Right forelimb (tissue), 1 donor: Measurements from ENCODE around the gene AP4S1.
"Not testable (repeated sequence)": the region's sequence is repeated elsewhere in the genome, so short reads cannot be mapped to it uniquely, and the experiment has no call there.

Experiments used
- DNase-seq: peaks from one replicate; pipeline ENCODE4 v3.0.0-alpha.2; 2018

The AP4S1 gene

DNA sequence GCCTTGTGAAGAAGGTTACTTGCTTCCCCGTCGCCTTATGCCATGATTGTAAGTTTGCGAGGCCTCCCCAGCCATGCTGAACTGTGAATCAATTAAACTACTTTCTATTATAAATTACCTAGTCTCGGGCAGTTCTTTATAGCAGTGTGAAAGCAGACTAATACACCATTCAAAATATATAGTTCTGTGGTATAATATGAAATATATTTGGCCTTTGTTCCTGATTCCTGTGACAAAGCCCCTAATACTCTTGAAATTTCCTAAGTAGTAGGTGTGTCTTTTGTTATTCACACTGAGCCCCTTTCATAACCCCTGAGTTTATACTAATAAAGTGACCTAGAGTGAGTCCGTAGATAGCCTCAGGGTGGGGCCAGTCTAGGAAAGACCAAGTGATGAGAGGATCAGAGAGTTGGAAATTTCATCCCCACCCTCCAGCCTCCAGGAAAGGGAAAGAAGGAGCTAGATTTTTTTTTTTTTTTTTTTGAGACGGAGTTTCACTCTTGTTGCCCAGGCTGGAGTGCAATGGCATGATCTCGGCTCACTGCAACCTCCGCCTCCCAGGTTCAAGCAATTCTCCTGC is 20.1 kb downstream of the AP4S1 start:
- DNase-seq, result no peak

DNA sequence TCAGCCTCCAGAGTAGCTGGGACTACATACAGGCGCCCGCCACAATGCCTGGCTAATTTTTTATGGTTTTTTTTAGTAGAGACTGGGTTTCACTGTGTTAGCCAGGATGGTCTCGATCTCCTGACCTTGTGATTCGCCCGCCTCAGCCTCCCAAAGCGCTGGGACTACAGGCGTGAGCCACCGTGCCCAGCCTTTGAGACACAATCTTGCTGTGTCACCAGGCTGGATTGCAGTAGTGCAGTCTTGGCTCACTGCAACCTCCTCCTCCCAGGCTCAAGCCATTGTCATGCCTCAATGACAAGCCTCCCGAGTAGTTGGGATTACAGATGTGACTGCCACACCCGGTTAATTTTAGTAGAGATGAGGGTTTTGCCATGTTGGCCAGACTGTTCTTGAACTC is 22.1 kb downstream of the AP4S1 start:
- no peak for DNase-seq

DNA sequence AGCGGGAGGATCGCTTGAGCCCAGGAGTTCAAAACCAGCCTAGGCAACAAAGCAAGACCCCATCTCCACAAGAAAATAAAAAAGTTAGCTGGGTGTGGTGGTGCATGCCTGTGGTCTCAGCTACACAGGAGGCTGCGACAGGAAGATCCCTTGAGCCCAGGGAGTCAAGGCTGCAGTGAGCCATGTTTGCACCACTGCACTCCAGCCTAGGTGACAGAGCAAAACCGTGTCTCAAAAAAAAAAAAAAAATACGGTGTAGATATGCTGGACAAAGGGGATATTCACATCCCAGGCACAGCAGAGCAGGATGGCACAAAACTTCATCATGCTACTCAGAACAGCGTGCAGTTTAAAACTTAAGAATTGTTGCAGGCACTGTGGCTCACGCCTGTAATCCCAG is 25.6 kb downstream of the AP4S1 start:
- no peak for DNase-seq

DNA sequence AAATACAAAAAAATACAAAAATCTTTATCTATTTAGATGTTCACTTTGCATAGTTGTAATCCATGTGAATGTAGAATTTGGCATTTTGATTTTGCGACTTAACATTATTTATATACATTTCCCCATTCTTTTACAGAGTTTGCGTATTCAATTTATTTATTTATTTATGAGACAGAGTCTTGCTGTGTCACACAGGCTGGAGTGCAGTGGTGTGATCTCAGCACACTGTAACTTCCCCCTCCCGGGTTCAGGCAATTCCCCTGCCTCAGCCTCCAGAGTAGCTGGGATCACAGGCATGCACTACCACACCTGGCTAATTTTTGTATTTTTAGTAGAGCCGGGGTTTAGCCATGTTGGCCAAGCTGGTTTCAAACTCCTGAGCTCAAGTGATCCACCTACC is 26.1 kb downstream of the AP4S1 start:
- DNase-seq, result no peak

DNA sequence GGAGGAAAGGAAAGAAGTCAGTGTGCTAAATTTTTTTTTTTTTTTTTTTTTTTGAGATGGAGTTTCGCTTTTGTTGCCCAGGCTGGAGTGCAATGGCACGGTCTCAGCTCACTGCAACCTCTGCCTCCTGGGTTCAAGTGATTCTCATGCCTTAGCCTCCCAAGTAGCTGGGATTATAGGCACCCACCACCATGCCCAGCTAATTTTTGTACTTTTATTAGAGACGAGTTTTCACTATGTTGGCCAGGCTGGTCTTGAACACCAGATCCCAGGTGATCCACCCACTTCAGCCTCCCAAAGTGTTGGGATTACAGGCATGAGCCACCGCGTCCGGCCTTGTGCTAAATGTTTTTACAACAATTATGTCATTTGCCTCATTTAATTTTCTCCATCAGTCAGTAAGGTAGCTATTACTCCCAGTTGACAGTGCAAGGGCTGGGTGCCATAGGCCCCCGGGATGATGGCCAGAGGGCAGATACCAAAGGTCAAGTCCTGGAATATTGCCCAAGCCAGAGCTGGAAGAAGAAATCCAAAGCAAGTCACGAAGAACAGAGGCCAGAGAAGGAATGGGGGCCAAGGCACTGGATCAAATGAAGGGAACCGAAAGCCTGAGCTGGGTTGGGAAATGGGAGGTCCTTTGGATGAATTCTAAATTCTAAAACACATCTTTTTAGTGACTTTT is 27.6 kb downstream of the AP4S1 start:
- not testable (repeated sequence) for DNase-seq

DNA sequence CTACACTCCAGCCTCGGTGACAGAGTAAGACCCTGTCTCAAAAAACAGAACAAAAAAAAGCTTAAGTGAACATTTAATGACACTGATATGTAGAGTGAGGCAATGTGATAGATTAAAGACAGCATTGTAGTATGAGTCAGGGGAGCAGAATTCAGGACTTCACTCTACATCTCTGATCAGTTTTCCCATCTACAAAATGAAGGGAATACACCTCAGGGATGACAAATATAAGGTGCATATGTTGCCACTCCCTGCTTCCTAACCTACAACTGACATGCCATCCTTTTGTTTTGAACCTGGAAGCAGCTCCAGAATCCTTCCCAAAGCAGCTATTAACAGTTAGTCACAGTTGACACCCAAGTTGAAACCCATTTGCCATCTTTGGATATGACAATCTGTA is 31.6 kb downstream of the AP4S1 start:
- no peak for DNase-seq

DNA sequence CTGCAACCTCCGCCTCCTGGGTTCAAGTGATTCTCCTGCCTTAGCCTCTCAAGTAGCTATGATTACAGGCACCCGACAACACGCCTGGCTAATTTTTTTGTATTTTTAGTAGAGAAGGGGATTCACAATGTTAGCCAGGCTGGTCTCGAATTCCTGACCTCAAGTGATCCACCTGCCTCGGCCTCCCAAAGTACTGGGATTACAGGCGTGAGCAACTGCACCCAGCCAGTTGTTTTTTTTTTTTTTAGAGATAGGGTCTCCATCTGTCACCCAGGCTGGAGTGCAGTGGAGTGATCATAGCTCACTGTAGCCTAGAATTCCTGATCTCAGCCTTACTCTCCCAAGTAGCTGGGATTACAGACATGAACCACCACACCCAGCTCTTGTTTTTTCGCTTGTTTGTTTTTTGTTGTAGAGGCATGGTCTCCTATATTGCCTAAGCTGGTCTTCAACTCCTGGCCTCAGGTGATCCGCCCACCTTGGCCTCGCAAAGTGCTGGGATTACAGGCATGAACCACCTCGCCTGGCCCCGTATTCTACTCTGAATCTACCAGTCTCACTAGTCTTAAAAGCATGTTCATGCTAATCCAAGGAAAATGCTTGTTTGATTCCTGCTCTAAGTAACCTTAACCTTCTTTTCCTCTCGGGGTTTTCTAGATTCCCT is 32.4 kb downstream of the AP4S1 start:
- no peak for DNase-seq

DNA sequence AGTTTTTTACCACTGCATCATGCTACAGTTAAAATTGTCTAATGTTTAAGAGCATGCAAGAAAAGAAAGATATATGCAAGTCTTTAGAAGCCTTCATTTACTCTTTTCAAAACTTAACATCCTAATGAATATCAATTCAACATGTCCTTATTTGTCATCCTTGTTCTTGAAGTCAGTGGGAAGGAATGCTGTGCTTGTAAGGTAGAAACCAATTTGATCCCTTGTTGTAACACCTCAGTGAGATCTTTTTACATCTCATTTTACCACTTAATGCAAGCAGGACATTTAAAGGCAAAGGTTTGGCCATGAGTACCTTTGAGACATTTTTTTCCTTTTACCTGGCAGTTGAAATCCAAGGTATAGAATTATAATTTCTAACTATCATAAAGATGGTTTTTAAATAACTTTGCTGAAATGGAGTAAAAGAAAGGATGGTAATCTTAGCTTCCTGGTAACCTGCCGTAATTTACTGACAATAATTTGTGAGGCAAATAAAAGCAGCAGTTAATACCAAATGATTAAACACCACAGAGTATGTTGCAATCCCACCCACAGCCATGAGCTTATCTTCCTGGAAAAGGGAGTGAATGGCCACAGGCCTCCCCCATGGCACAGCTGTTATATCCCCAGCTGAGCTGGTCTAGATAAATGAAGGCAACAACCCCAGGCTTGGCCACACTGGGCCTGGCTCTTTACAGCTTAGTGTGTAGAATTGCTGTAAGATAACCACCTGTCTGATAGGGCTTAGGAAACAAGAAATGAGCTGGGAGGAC is 33.9 kb downstream of the AP4S1 start:
- no peak for DNase-seq

DNA sequence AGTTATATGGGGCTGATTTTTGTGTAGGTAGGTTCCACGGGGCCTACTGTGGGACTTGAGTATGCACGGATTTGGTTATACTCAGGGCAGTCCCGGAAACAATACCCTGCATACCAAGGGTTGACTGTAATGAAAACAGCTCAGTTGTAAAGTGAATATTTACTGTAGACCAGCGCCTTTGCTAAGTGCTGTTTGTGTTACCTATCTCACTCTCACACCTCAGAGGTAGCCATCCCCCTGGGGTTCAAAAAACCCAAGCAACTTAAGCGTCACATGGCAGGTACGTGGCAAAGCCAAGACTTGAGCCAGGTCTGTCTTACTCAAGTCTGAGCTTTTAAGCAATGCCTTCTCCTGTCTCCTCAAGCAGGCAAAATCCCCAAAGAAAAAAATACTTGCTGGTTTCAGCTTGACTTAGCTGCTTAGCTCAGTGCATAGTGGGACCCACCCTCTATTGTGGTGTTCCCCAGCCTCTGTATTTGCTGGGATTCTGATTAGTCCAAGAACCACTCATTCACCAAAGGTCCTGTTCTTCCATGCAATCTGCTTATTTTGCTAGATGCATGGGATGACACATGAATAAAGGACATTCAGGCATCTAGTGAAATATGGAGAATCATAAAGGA is 34.9 kb downstream of the AP4S1 start:
- DNase-seq, result no peak

DNA sequence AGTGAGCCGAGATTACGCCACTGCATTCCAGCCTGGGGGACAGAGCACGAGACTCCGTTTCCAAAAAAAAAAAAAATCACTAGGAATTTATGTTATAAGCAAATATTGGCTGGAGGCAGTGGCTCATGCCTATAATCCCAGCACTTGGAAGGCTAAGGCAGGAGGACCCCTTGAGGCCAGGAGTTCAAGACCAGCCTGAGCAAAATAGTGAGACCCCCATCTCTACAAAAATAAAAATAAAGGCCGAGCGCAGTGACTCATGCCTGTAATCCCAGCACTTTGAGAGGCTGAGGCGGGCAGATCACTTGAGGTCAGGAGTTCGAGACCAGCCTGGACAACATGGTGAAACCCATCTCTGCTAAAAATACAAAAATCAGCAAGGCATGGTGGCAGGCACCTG is 37.5 kb downstream of the AP4S1 start:
- DNase-seq, result not testable (repeated sequence)

DNA sequence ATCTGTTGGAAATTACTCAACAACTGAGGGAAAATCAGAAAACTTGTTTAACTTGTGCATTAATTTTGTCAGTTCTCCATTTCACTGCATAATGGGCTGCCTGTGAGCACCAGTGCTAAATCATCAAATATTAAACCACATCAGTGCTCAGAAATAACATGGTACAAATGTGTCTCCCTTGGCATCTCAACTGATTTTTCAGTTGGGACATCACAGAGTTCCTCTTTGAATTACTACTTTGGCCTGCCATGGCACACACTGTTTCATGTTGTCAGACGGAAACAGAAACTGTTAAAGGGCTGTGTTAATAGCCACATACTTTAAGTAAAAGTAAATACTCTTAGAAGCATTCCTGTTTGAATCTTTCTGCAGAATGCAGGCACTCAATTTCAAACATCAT is 42.8 kb downstream of the AP4S1 start:
- no peak for DNase-seq

DNA sequence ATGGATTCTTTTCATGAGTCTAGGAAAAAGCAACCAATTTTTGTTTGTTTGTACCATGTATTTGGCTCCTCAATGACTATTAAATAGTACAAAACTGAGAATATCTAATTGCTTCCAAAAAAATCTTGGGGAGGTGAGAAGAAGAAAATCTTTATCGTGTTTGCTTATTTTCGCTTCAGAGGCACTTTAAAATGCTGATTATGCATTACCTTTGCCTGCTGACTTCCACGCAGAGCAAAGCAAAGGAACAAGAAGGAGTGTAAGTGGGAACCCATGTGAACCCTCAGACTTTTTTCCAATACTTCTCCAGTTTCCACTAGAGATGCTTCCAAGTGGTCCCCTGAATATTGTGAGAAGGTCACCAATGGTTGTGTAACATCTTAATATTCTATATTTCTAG is 43.9 kb downstream of the AP4S1 start:
- no peak for DNase-seq

DNA sequence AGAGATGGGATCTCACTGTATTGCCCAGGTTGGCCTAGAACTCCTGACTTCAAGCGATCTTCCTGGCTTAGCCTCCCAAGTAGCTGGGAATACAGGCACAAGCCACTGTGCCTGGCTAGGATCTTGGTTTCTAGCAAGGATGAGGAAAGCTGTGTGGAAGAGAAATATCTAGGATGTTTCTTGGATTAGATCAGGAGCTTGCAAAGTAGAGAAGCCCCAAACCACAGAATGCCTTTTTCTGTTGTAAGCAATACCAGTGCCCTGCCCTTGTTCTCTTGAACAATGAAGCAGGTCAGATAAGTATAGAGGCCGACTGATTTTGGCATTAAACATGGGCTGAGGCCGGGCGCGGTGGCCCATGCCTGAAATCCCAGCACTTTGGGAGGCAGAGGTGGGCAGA is 45.0 kb downstream of the AP4S1 start:
- no peak for DNase-seq

DNA sequence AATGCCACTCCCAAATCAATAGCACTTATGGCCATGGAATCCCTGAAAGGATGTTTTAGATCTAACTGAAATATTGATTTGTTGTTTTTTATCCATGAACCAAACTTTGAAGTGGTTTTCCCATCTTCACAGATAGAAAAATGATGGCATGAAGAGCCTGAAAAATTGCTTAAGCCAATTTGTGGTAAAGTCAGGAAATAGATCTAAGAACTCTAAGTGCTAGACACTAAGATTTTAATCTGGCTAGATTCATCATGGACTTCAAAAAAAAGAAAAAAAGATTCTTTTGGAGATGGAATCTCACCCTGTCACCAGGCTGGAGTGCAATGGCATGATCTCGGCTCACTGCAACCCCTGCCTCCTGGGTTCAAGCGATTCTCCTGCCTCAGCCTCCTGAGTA is 45.7 kb downstream of the AP4S1 start:
- no peak for DNase-seq

DNA sequence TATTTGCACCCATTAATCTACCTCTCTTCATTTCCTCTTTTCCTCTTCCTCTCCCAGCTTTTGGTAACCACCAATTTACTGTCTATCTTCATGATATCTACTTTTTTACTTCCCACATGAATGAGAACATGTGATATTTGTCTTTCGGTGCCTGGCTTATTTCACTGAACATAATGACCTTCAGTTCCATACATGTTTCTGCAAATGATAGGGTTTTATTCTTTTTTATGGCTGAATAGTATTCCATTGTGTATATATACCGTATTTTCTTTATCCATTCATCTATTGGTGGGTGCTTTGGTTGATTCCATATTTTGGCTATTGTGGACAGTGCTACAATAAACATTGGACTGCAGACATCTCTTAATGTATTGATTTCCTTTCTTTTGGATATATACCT is 49.7 kb downstream of the AP4S1 start:
- DNase-seq, result no peak

DNA sequence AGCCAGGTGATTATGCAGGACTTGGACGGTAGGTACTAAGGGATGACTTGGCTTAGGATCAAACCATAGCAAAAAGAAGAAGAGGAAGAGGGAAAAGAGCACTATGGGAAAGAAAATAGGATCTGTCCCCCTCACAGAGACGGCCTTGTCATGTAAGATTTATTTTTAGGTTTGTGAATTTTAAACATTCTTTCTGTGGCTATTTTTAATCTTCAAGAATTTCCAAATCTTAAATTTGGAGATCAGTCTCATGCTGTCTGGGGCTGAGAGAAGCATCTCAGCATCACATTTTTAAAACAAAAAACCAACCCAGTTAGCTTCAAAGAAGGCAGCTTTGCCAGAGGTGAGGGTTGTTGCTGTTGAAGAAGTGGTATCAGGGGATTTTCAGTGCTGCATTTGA is 53.3 kb downstream of the AP4S1 start:
- no peak for DNase-seq

DNA sequence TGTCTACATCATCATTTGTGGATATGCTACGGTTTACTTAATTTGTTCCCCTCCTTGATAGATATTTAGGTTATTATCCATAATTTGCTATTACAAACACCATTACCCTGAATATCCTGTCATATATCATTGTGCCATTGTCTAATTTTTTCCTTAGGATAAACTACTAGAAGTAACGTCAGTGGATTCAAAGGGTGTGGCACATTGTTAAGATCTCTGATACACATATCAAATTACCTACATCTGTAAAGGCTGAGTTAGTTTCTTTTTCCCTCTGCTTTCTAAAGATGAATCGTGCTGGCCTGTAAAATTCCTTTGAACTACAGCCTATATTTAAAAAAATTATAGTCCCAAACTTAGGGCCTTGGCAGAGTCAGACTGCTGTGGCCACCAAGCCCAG is 54.6 kb downstream of the AP4S1 start:
- no peak for DNase-seq

DNA sequence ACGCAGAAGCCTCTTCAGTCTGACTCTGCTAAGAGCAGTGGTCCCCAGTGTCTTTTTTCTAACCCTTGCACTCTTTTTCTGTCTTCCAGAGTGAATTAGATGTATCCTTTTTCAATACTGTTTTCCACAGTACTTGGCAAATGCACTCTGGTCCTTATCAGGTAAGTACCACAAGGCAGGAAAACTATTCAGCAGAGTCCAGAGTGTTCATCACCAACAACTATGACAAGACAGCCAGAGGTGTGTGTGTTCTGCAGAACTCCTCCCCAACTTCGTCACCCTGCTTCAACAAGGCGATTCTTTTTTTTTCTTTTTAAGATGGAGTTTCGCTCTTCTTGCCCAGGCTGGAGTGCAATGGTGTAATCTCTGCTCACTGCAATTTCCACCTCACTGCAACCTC is 55.0 kb downstream of the AP4S1 start:
- DNase-seq, result no peak

DNA sequence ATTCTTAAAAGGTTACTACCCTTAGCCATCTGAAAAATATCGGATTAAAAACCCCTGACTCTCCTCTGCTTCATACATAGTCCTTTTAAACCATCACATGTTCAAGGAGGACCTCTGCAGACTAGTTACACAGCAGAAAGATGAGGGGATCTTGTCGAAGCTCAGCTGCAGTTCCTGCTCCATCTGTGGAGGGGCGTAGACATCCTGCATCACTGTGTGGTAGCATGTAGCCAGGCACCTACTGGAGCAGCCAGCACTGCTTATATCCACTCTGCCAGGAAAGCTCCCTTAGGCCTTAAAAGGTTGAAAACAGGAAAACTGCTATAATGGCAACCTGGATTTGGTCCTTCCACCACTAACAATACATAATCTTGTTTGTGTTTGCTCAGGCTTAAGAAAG is 58.3 kb downstream of the AP4S1 start:
- no peak for DNase-seq

DNA sequence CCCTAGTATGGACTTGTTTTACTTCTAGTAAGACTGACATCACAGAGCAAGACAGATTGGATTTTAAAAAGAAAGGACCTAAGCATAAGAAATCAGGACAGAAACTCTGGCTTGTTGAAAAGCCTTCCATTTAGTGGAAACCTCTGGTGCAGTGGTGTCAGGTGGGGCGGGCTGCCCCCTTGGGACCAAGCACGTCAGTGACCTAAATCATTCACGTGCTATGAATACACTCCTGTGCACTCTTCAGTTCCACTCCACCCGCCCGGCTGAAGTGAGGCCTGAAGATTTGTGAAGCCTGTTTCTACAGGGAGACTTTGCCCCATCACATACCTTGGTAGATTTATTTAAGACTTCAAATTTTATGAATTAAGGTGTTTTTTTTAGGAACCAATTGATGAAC is 58.9 kb downstream of the AP4S1 start:
- no peak for DNase-seq

DNA sequence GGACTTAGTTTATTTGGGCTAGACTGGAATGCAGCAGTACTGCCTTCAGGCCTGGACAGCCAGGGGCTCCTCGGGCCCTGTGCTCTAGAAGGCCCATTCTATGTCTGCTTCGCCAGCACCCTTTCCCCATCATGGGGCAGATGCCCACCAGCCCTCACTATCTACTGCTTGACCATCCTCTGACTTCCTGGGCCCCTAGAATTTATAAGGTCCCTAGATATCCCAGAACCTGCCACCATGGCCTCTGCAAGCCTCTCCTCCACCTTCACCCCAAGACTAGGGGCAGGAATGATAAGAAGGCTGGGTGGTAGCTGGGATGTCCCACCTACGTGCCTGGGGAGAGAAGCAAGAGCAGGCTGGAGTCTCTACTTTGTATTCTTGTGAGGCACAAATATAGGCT is 59.6 kb downstream of the AP4S1 start:
- no peak for DNase-seq

DNA sequence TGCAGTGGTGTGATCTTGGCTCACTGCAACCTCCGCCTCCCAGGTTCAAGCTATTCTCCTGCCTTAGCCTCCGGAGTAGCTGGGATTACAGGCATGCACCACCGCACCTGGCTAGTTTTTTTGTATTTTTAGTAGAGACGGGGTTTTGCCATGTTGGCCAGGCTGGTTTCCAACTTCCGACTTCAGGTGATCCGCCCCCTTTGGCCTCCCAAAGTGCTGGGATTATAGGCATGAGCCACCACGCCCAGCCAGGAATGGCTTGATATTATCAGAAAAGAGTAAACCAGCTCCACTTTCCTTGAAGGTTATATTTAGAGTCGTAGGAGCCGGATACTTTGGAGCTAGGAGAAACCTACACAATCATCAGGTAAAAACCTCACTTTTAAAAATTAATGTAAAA is 61.0 kb downstream of the AP4S1 start:
- DNase-seq, result not testable (repeated sequence)
